CD14-positive monocyte (primary cell): ENCODE data around the gene HLA-DMB. TPM values are rescaled to one million over a fixed set of nuclear protein-coding genes. Genes with fewer than 3 reads are reported as not detected.
A peak's percentile ranks its signal among the peaks of the same experiment; 100 is the strongest.

Source experiments
- DNase-seq, 3 donors: peaks; one replicate each; pipeline ENCODE4 v3.0.0-alpha.2; 2011 to 2022
- H2AFZ ChIP-seq: 2 replicates; pipeline ENCODE4 v1.6.0; 2012; ENCODE audit warnings: mild to moderate bottlenecking, low read depth, low read length, inconsistent platforms; ENCODE audit not compliant: insufficient read depth, poor library complexity, severe bottlenecking
- H3K27ac ChIP-seq, 2 donors: 1 replicate in 1 of 2; 2 replicates in 1 of 2; pipeline ENCODE4 v1.5.1; 2012 to 2013; ENCODE audit warnings: low read length in 2 of 2, control low read depth in 1 of 2, inconsistent platforms in 1 of 2, low read depth in 1 of 2, mild to moderate bottlenecking in 1 of 2
- H3K27me3 ChIP-seq, 2 donors: one replicate each; pipeline versions ENCODE4 v1.6.0 to v1.6.1; 2011 to 2013; ENCODE audit warnings: low read length in 2 of 2; ENCODE audit not compliant: control insufficient read depth in 2 of 2, insufficient read depth in 2 of 2
- H3K36me3 ChIP-seq, 2 donors: replicated peaks in 1 of 2; 1 replicate in 1 of 2; 2 replicates in 1 of 2; pipeline versions ENCODE4 v1.5.1 to v1.6.1; 2012 to 2013; ENCODE audit warnings: low read length in 2 of 2, control low read depth in 1 of 2, inconsistent platforms in 1 of 2, mild to moderate bottlenecking in 1 of 2; ENCODE audit not compliant: insufficient read depth in 2 of 2, control insufficient read depth in 1 of 2
- H3K4me1 ChIP-seq, 2 donors: 1 replicate in 1 of 2; 2 replicates in 1 of 2; pipeline versions ENCODE4 v1.5.1 to v1.6.1; 2012 to 2013; ENCODE audit warnings: low read length in 2 of 2, control low read depth in 1 of 2, inconsistent platforms in 1 of 2, mild to moderate bottlenecking in 1 of 2, moderate library complexity in 1 of 2; ENCODE audit not compliant: insufficient read depth in 2 of 2, control insufficient read depth in 1 of 2
- H3K4me2 ChIP-seq: replicated peaks from 2 replicates; pipeline ENCODE3; 2012; ENCODE audit warnings: low read length, moderate library complexity, mild to moderate bottlenecking; ENCODE audit not compliant: poor library complexity, severe bottlenecking; ENCODE audit errors: extremely low read depth
- H3K4me3 ChIP-seq, 3 experiments: fragments of 200-600 bp in 1 of 3; sonication (generic) in 1 of 3; replicated peaks in 1 of 3; 1 replicate in 2 of 3; 2 replicates in 1 of 3; pipeline ENCODE4 v1.5.1; 2011 to 2013; ENCODE audit warnings: low read length in 3 of 3, mild to moderate bottlenecking in 3 of 3, control low read depth in 2 of 3, low read depth in 2 of 3, inconsistent platforms in 1 of 3, moderate library complexity in 1 of 3
- H3K79me2 ChIP-seq: 2 replicates; pipeline ENCODE4 v1.6.0; 2012; ENCODE audit warnings: mild to moderate bottlenecking, control low read depth, inconsistent platforms, low read length, moderate library complexity; ENCODE audit not compliant: insufficient read depth
- H3K9ac ChIP-seq: 2 replicates; pipeline ENCODE4 v1.6.0; 2017; ENCODE audit warnings: low read length, mild to moderate bottlenecking; ENCODE audit not compliant: insufficient read depth, poor library complexity, severe bottlenecking
- H3K9me3 ChIP-seq, 2 donors: replicated peaks in 1 of 2; 1 replicate in 1 of 2; 2 replicates in 1 of 2; pipeline versions ENCODE4 v1.5.1 to v1.6.1; 2012 to 2013; ENCODE audit warnings: low read length in 2 of 2, control low read depth in 1 of 2; ENCODE audit not compliant: control insufficient read depth in 1 of 2, insufficient read depth in 1 of 2
- H4K20me1 ChIP-seq: 2 replicates; pipeline ENCODE4 v1.6.0; 2012; ENCODE audit warnings: mild to moderate bottlenecking, low read length, control low read depth, moderate library complexity; ENCODE audit not compliant: insufficient read depth
- H3K27ac Mint-ChIP-seq, 7 donors: one replicate each; pipeline ENCODE4 v1.8.0; 2020; ENCODE audit warnings: mild to moderate bottlenecking in 7 of 7, mixed read lengths in 7 of 7, moderate library complexity in 6 of 7, inconsistent platforms in 2 of 7
- H3K27me3 Mint-ChIP-seq, 3 donors: one replicate each; pipeline ENCODE4 v1.8.0; 2021 to 2022; ENCODE audit warnings: low read depth in 3 of 3, mild to moderate bottlenecking in 3 of 3, mixed read lengths in 3 of 3, moderate library complexity in 3 of 3, inconsistent platforms in 1 of 3
- H3K36me3 Mint-ChIP-seq, 2 donors: one replicate each; pipeline ENCODE4 v1.8.0; 2020; ENCODE audit warnings: mixed read lengths in 2 of 2, inconsistent platforms in 1 of 2, mild to moderate bottlenecking in 1 of 2
- H3K4me1 Mint-ChIP-seq: one replicate; pipeline ENCODE4 v1.8.0; 2020; ENCODE audit warnings: mild to moderate bottlenecking, mixed read lengths
- H3K4me3 Mint-ChIP-seq, 2 donors: one replicate each; pipeline ENCODE4 v1.8.0; 2020; ENCODE audit warnings: mild to moderate bottlenecking in 2 of 2, mixed read lengths in 2 of 2, moderate library complexity in 1 of 2
- H3K9me3 Mint-ChIP-seq, 7 donors: one replicate each; pipeline ENCODE4 v1.8.0; 2020 to 2022; ENCODE audit warnings: mixed read lengths in 7 of 7, mild to moderate bottlenecking in 6 of 7, moderate library complexity in 6 of 7, inconsistent platforms in 2 of 7
- CTCF ChIP-seq: fragments of 200-600 bp; IDR thresholded peaks from one replicate; pipeline ENCODE4 v1.8.0; 2022; ENCODE audit warnings: antibody characterized with exemption, mild to moderate bottlenecking
- WGBS: methylation state at CpG from one replicate; pipeline ENCODE4 v1.1.5; 2013; ENCODE audit warnings: missing lambda C conversion rate; ENCODE audit not compliant: insufficient coverage; 5-methylcytosine and 5-hydroxymethylcytosine counted together
- intact Hi-C, 2 donors: fragments of 100-400 bp; cut with micrococcal nuclease; formaldehyde crosslinking; loops; one replicate each; pipeline versions ENCODE4 v1.15.0 to v1.15.1; 2023
- polyA plus RNA-seq, 3 donors: library from polyadenylated mRNA; depleted of rRNA in 1 of 3; unstranded in 2 of 3; stranded (reverse) in 1 of 3; fragments of 300-500 nt in 2 of 3; fragments of >200 nt in 1 of 3; fragmentation: Illumina TruSeq in 2 of 3; gene quantifications; 1 replicate in 2 of 3; 2 replicates in 1 of 3; pipeline ENCODE4 v1.2.3, GENCODE V29; 2012 to 2021

The HLA-DMB gene
- polyA plus RNA-seq, 3 donors = 510 to 924 (median 726) TPM

GRCh38 chr6:32950449-32950848, 9.6 kb upstream of the HLA-DMB start:
- no peak for TF ChIP-seq CTCF
- intact Hi-C loops = no loop called here
- Mint-ChIP-seq H3K27me3 (peaks cover 0 to 2% (median 0%) of the 10 kb centered on the region in 3 donors), H3K4me1 (peaks cover 91% of the 10 kb centered on the region), H3K4me3 (peak overlapping the region; percentile 72 to 93), H3K36me3 (peaks cover 32 to 34% of the 10 kb centered on the region in 2 donors), H3K9me3 (no peaks in the 10 kb centered on the region), H3K27ac (peak overlapping the region in 6 of 7 donors; percentile 2 to 98 (median 75))
- Histone ChIP-seq H3K36me3 (peaks cover 14 to 26% of the 10 kb centered on the region in 2 donors), H3K27ac (peak overlapping the region in 1 of 2 donors; percentile 25), H3K4me1 (peaks cover 86 to 89% of the 10 kb centered on the region in 2 donors), H3K4me3 (peak overlapping the region in 1 of 3 experiments; percentile 84), H3K79me2 (peaks cover 74% of the 10 kb centered on the region), H4K20me1 (no peaks in the 10 kb centered on the region), H3K9me3 (no peaks in the 10 kb centered on the region), H3K4me2 (peak overlapping the region; percentile 34), H3K9ac (no peak overlapping the region), H3K27me3 (no peaks in the 10 kb centered on the region), H2AFZ (no peak overlapping the region)
- WGBS = 93% methylated on average over 8 of the region's 8 CpGs
- DNase-seq = no peak

GRCh38 chr6:32950010-32950409, 9.2 kb upstream of the HLA-DMB start:
- peak overlapping the region in 5 of 7 donors; percentile 5 to 98 (median 72) for H3K27ac Mint-ChIP-seq
- H3K9me3 Mint-ChIP-seq = no peaks in the 10 kb centered on the region
- Histone ChIP-seq H3K4me2 (peak overlapping the region; percentile 34), H4K20me1 (no peaks in the 10 kb centered on the region), H3K4me1 (peaks cover 89 to 93% of the 10 kb centered on the region in 2 donors), H3K9me3 (no peaks in the 10 kb centered on the region), H2AFZ (no peak overlapping the region), H3K79me2 (peaks cover 74% of the 10 kb centered on the region), H3K36me3 (peaks cover 14 to 26% of the 10 kb centered on the region in 2 donors), H3K9ac (no peak overlapping the region), H3K27ac (peak overlapping the region in 1 of 2 donors; percentile 25), H3K27me3 (no peaks in the 10 kb centered on the region), H3K4me3 (peak overlapping the region in 1 of 3 experiments; percentile 84)
- 100% methylated on average over 1 of the region's 3 CpGs for WGBS
- peaks cover 32 to 34% of the 10 kb centered on the region in 2 donors for H3K36me3 Mint-ChIP-seq
- peaks cover 0 to 3% (median 0%) of the 10 kb centered on the region in 3 donors for H3K27me3 Mint-ChIP-seq
- TF ChIP-seq CTCF = no peak
- peaks cover 91% of the 10 kb centered on the region for H3K4me1 Mint-ChIP-seq
- DNase-seq = no peak
- H3K4me3 Mint-ChIP-seq = peak overlapping the region; percentile 72 to 93
- intact Hi-C loops = no loop called here
